Kidney (tissue), 14 donors: Measurements from ENCODE around the gene L1TD1. TPM values are rescaled to one million over a fixed set of nuclear protein-coding genes. Genes with fewer than 3 reads are reported as not detected.

Experiments
- DNase-seq, 5 donors: peaks; one replicate each; pipeline ENCODE4 v3.0.0-alpha.2; 2013 to 2020
- FAIRE-seq: peaks from 2 replicates; lab custom pipeline; 2012; peaks lifted over from hg19 to GRCh38; lab: Jason Lieb, UNC
- H3K27ac ChIP-seq, 2 donors: one replicate each; pipeline ENCODE4 v1.7.0; 2013; ENCODE audit warnings: low read depth in 2 of 2, low read length in 2 of 2, inconsistent platforms in 1 of 2
- H3K27me3 ChIP-seq: one replicate; pipeline ENCODE4 v1.7.1; 2013; ENCODE audit warnings: low read length, inconsistent platforms; ENCODE audit not compliant: control insufficient read depth, insufficient read depth
- H3K36me3 ChIP-seq, 3 donors: one replicate each; pipeline versions ENCODE4 v1.7.0 to v1.7.1; 2013; ENCODE audit warnings: low read length in 3 of 3, control low read depth in 1 of 3, inconsistent platforms in 1 of 3; ENCODE audit not compliant: insufficient read depth in 3 of 3, control insufficient read depth in 2 of 3
- H3K4me1 ChIP-seq, 3 donors: one replicate each; pipeline versions ENCODE4 v1.7.0 to v1.7.1; 2013; ENCODE audit warnings: low read length in 3 of 3, inconsistent platforms in 1 of 3, low read depth in 1 of 3; ENCODE audit not compliant: control insufficient read depth in 2 of 3, insufficient read depth in 2 of 3
- H3K4me3 ChIP-seq, 3 donors: one replicate each; pipeline versions ENCODE4 v1.7.0 to v1.8.1; 2013; ENCODE audit warnings: low read length in 3 of 3, control low read depth in 1 of 3, inconsistent platforms in 1 of 3
- H3K9ac ChIP-seq, 3 donors: one replicate each; pipeline versions ENCODE4 v1.7.0 to v1.7.1; 2013; ENCODE audit warnings: low read length in 3 of 3, control low read depth in 1 of 3, inconsistent platforms in 1 of 3
- H3K9me3 ChIP-seq, 3 donors: one replicate each; pipeline versions ENCODE4 v1.7.0 to v1.7.1; 2013; ENCODE audit warnings: low read length in 3 of 3, control low read depth in 1 of 3, inconsistent platforms in 1 of 3; ENCODE audit not compliant: control insufficient read depth in 2 of 3, insufficient read depth in 1 of 3
- intact Hi-C: fragments of 100-400 bp; cut with DNase I; formaldehyde crosslinking; loops from one replicate; pipeline ENCODE4 v1.11.1; 2022
- polyA plus RNA-seq: library from polyadenylated mRNA; stranded (reverse); fragments of 350-450 nt; fragmentation: Illumina TruSeq; extraction: RNeasy Lipid Tissue Mini Kit (QIAGEN cat#74804); gene quantifications from one replicate; pipeline ENCODE4 v1.2.3, GENCODE V29; 2014; ENCODE audit warnings: low read depth, low replicate concordance; ENCODE audit not compliant: insufficient read depth
- total RNA-seq: library from RNA; stranded (reverse); fragmentation: NEBNext Ultra II Directional; extraction: Animal tissue kit (Norgen Biotek cat#: 25700); gene quantifications from one replicate; pipeline ENCODE4 v1.2.1, GENCODE V29; 2021
- TF ChIP-seq, protein P1 (sequence below): IDR thresholded peaks from 3 replicates; pipeline ENCODE4 v1.5.1; 2012; ENCODE audit warnings: mild to moderate bottlenecking, moderate library complexity, borderline replicate concordance; ENCODE audit not compliant: insufficient read depth; ENCODE audit errors: extremely low read depth
- donor health status: control.
- donor health status: control.
- donor health status: control.
- donor health status: control.
- donor health status: control.
- donor health status: DM: yes; HTN: yes; CAD: no.
- donor health status: Normal renal cell carcinoma (clear cell type).

Gene L1TD1
- total and polyA plus RNA-seq, 2 donors from 2014 or later: 0.16 TPM; not detected in 1

DNA sequence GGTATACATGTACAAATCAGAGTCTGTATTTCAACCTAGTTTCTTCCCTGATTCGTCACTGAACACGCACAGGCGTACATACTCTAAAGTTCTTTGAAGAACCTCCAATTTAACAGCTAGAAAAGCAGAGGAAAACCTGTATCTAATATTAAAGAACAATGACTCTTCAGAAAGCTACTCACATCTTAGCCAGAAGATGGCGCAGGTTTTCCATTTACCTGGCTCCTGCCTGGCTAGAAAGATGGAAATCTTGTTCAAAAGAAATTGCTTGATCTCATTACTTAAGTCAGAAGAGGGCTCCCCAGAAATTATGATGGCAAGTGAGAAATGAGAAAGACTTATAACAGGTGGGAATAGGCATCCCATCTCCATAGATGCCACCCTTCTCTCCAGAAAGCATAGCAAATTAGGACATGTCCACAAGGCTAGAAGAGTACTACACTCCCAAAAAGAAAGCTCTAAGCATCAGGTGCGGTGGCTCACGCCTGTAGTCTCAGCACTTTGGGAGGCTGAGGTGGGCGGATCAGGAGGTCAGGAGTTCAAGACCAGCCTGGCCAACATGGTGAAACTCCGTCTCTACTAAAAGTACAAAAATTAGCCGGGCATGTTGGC lies 19.0 kb upstream of the L1TD1 start:
- intact Hi-C loops: no loop called here
- Histone ChIP-seq H3K36me3 (no peaks in the 10 kb centered on the region), H3K27me3 (no peaks in the 10 kb centered on the region), H3K9ac (no peak overlapping the region), H3K27ac (no peak overlapping the region), H3K4me3 (no peak overlapping the region), H3K9me3 (no peaks in the 10 kb centered on the region), H3K4me1 (no peaks in the 10 kb centered on the region)
- TF ChIP-seq, protein P1, sequence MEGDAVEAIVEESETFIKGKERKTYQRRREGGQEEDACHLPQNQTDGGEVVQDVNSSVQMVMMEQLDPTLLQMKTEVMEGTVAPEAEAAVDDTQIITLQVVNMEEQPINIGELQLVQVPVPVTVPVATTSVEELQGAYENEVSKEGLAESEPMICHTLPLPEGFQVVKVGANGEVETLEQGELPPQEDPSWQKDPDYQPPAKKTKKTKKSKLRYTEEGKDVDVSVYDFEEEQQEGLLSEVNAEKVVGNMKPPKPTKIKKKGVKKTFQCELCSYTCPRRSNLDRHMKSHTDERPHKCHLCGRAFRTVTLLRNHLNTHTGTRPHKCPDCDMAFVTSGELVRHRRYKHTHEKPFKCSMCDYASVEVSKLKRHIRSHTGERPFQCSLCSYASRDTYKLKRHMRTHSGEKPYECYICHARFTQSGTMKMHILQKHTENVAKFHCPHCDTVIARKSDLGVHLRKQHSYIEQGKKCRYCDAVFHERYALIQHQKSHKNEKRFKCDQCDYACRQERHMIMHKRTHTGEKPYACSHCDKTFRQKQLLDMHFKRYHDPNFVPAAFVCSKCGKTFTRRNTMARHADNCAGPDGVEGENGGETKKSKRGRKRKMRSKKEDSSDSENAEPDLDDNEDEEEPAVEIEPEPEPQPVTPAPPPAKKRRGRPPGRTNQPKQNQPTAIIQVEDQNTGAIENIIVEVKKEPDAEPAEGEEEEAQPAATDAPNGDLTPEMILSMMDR: peak; percentile 79
- DNase-seq: peak in 3 of 5 donors; percentile 51 to 84 (median 67)
- FAIRE-seq: no peak

GRCh38 chr1:62176597-62177312 lies 17.9 kb upstream of the L1TD1 start:
- Histone ChIP-seq H3K27ac (no peak overlapping the region), H3K4me3 (no peak overlapping the region), H3K36me3 (no peaks in the 10 kb centered on the region), H3K4me1 (no peaks in the 10 kb centered on the region), H3K9me3 (no peaks in the 10 kb centered on the region), H3K27me3 (no peaks in the 10 kb centered on the region), H3K9ac (no peak overlapping the region)
- FAIRE-seq (no peak), DNase-seq (no peak)
- TF ChIP-seq, protein P1: no peak
- intact Hi-C loops: no loop called here

DNA sequence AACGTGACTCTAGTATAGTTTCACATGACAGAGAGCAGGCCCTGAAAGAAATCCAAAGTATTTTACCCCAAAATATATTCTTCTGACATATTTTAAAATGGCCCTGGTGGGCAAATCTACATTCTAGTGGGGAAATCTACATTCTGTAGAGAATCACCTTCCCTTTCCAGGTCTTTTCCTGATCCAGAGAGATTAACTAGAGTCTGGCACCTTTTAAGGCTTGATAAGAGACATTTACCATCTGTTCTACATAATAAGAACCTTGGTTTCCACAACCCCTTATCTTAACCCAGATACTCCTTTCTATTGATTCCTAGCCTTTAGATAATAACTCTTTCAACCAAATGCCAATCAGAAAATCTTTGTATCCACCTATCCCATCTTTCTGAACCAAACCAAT lies 17.0 kb upstream of the L1TD1 start:
- intact Hi-C loops: no loop called here
- H3K4me1 ChIP-seq: no peaks in the 10 kb centered on the region
- no peak overlapping the region for H3K9ac ChIP-seq
- no peaks in the 10 kb centered on the region for H3K9me3 ChIP-seq
- H3K27ac ChIP-seq: no peak overlapping the region
- no peak for FAIRE-seq
- TF ChIP-seq, protein P1: no peak
- no peaks in the 10 kb centered on the region for H3K36me3 ChIP-seq
- DNase-seq: no peak
- no peak overlapping the region for H3K4me3 ChIP-seq
- H3K27me3 ChIP-seq: no peaks in the 10 kb centered on the region
